Activated CD4-positive, alpha-beta memory T cell treated with anti-CD3 and anti-CD28 coated beads for 36 hours (primary cell): ENCODE measurements around the gene WDR91. TPM values are rescaled to one million over a fixed set of nuclear protein-coding genes. Genes with fewer than 3 reads are reported as not detected.
A peak's percentile ranks its signal among the peaks of the same experiment; 100 is the strongest.

Source experiments
- CTCF ChIA-PET: fragments of 350-600 bp; sonication (Branson Sonifier 250); formaldehyde crosslinking; loops from one replicate; lab custom pipeline; 2021; ENCODE audit warnings: antibody characterized with exemption, inconsistent platforms; lab: Charles Lee
- POLR2A ChIA-PET: fragments of 350-600 bp; sonication (Branson Sonifier 250); formaldehyde crosslinking; loops from one replicate; lab custom pipeline; 2021; ENCODE audit warnings: antibody characterized with exemption; lab: Charles Lee
- DNase-seq: peaks from one replicate; pipeline ENCODE4 v3.0.0-alpha.2; 2020
- H3K27ac Mint-ChIP-seq: one replicate; pipeline ENCODE4 v1.8.0; 2021; ENCODE audit warnings: mixed read lengths
- H3K27me3 Mint-ChIP-seq: one replicate; pipeline ENCODE4 v1.8.0; 2021; ENCODE audit warnings: mixed read lengths
- H3K36me3 Mint-ChIP-seq: one replicate; pipeline ENCODE4 v1.8.0; 2021; ENCODE audit warnings: mixed read lengths
- H3K4me1 Mint-ChIP-seq: one replicate; pipeline ENCODE4 v1.8.0; 2021; ENCODE audit warnings: low read depth, mixed read lengths
- H3K4me3 Mint-ChIP-seq: one replicate; pipeline ENCODE4 v1.8.0; 2021; ENCODE audit warnings: mild to moderate bottlenecking, mixed read lengths
- H3K9me3 Mint-ChIP-seq: one replicate; pipeline ENCODE4 v1.8.0; 2021; ENCODE audit warnings: mixed read lengths
- intact Hi-C: fragments of 100-400 bp; cut with micrococcal nuclease; formaldehyde crosslinking; loops from one replicate; pipeline ENCODE4 v1.15.1; 2023
- total RNA-seq, 2 experiments: library from RNA; stranded (reverse); gene quantifications; one replicate each; pipeline ENCODE4 v1.2.3, GENCODE V29; 2021

Gene WDR91
- total RNA-seq, 2 experiments from 2014 or later = 10.3 to 11.0 TPM

- POLR2A ChIA-PET = no interaction called here
- Mint-ChIP-seq H3K27me3 (no peaks in the 10 kb centered on the region), H3K4me3 (no peak overlapping the region), H3K9me3 (peaks cover 43% of the 10 kb centered on the region), H3K36me3 (peaks cover 72% of the 10 kb centered on the region), H3K4me1 (peaks cover 44% of the 10 kb centered on the region), H3K27ac (no peak overlapping the region)
- intact Hi-C loops = no loop called here
- CTCF ChIA-PET = no interaction called here
- DNase-seq = no peak
These were observed 56.6 kb downstream of the WDR91 start for GRCh38 chr7:135154734-135155133.

GRCh38 chr7:135152442-135152841 lies 58.9 kb downstream of the WDR91 start:
- Mint-ChIP-seq H3K27me3 (no peaks in the 10 kb centered on the region), H3K9me3 (peaks cover 43% of the 10 kb centered on the region), H3K36me3 (peaks cover 71% of the 10 kb centered on the region), H3K4me1 (peaks cover 48% of the 10 kb centered on the region), H3K27ac (no peak overlapping the region), H3K4me3 (no peak overlapping the region)
- ChIA-PET CTCF (no interaction called here), POLR2A (no interaction called here)
- intact Hi-C loops = no loop called here
- DNase-seq = no peak

- POLR2A ChIA-PET = interaction anchor here (1.1 kb wide), 1 partner anchor 19 kb away, joined by 4 read pairs; the partner anchor contains the start of gene CYREN
- no peak for DNase-seq
- Mint-ChIP-seq H3K36me3 (peaks cover 62% of the 10 kb centered on the region), H3K27ac (peak overlapping the region; percentile 4), H3K9me3 (peaks cover 34% of the 10 kb centered on the region), H3K4me3 (no peak overlapping the region), H3K27me3 (no peaks in the 10 kb centered on the region), H3K4me1 (peaks cover 55% of the 10 kb centered on the region)
- CTCF ChIA-PET = interaction anchor here (1.7 to 4.7 kb wide), 2 partner anchors 18 to 164 kb away, joined by 12 to 26 read pairs; partner anchors contain the start of genes AGBL3 and CYREN
- intact Hi-C loops = no loop called here
These were observed 59.8 kb downstream of the WDR91 start for GRCh38 chr7:135151533-135151932.

GRCh38 chr7:135151132-135151531 lies 60.2 kb downstream of the WDR91 start:
- intact Hi-C loops = no loop called here
- peaks cover 30% of the 10 kb centered on the region for H3K9me3 Mint-ChIP-seq
- H3K4me3 Mint-ChIP-seq = no peak overlapping the region
- H3K27ac Mint-ChIP-seq = peak overlapping the region; percentile 4
- ChIA-PET CTCF (interaction anchor here (0.8 to 4.7 kb wide), 3 partner anchors 7 to 164 kb away, joined by 3 to 26 read pairs (median 12); partner anchors contain the start of genes AGBL3 and CYREN), POLR2A (interaction anchor here (1.1 kb wide), 1 partner anchor 19 kb away, joined by 4 read pairs; the partner anchor contains the start of gene CYREN)
- no peaks in the 10 kb centered on the region for H3K27me3 Mint-ChIP-seq
- H3K4me1 Mint-ChIP-seq = peaks cover 59% of the 10 kb centered on the region
- H3K36me3 Mint-ChIP-seq = peaks cover 58% of the 10 kb centered on the region
- DNase-seq = no peak

- Mint-ChIP-seq H3K9me3 (peaks cover 21% of the 10 kb centered on the region), H3K36me3 (peaks cover 49% of the 10 kb centered on the region), H3K4me3 (peak overlapping the region; percentile 83), H3K4me1 (peaks cover 66% of the 10 kb centered on the region), H3K27me3 (no peaks in the 10 kb centered on the region), H3K27ac (peak overlapping the region; percentile 16)
- intact Hi-C loops = no loop called here
- ChIA-PET POLR2A (interaction anchor here (1.1 to 1.5 kb wide), 2 partner anchors 9 to 20 kb away, joined by 4 to 5 read pairs; partner anchors contain the start of gene CYREN), CTCF (interaction anchor here (0.8 to 6.9 kb wide), 4 partner anchors 8 to 163 kb away, joined by 3 to 65 read pairs (median 19); partner anchors contain the start of genes AGBL3 and CYREN)
- DNase-seq = no peak
These were observed 61.1 kb downstream of the WDR91 start for GRCh38 chr7:135150072-135150782.

GRCh38 chr7:135147899-135148721 lies 63.2 kb downstream of the WDR91 start, which contains the start of gene TMEM140:
TMEM140 (plus strand) TSS chr7:135148072; CDS start chr7:135164442, 16,370 bp downstream.
- peaks cover 60% of the 10 kb centered on the region for H3K4me1 Mint-ChIP-seq
- intact Hi-C loops = loop anchor here (1.0 to 5.0 kb wide), 11 partner anchors 12 to 829 kb away; partner anchors contain the start of genes AGBL3, AKR1B1, BPGM and MTPN
- peaks cover 4% of the 10 kb centered on the region for H3K9me3 Mint-ChIP-seq
- POLR2A ChIA-PET = interaction anchor here (1.1 to 2.4 kb wide), 10 partner anchors 10 to 501 kb away, joined by 3 to 32 read pairs (median 8); partner anchors contain the start of genes AGBL3, CYREN and WDR91
- CTCF ChIA-PET = interaction anchor here (1.0 to 6.9 kb wide), 6 partner anchors 9 to 515 kb away, joined by 3 to 65 read pairs (median 5); partner anchors contain the start of genes AGBL3, CYREN and STMP1
- DNase-seq = peak; percentile 73
- H3K36me3 Mint-ChIP-seq = peaks cover 31% of the 10 kb centered on the region
- peak within 1 kb of the TSS; percentile 95 for H3K27ac Mint-ChIP-seq
- no peaks in the 10 kb centered on the region for H3K27me3 Mint-ChIP-seq
- peak within 1 kb of the TSS; percentile 83 for H3K4me3 Mint-ChIP-seq

- Mint-ChIP-seq H3K4me1 (peaks cover 55% of the 10 kb centered on the region), H3K36me3 (peaks cover 25% of the 10 kb centered on the region), H3K9me3 (no peaks in the 10 kb centered on the region), H3K4me3 (peak overlapping the region; percentile 83), H3K27me3 (no peaks in the 10 kb centered on the region), H3K27ac (peak overlapping the region; percentile 95)
- CTCF ChIA-PET = interaction anchor here (1.0 to 6.9 kb wide), 6 partner anchors 10 to 515 kb away, joined by 3 to 65 read pairs (median 5); partner anchors contain the start of genes AGBL3, CYREN and STMP1
- intact Hi-C loops = loop anchor here (5.0 kb wide), 5 partner anchors 280 to 830 kb away; partner anchors contain the start of genes AKR1B1, MTPN, NUP205 and STMP1
- POLR2A ChIA-PET = interaction anchor here (1.1 to 2.4 kb wide), 10 partner anchors 11 to 500 kb away, joined by 3 to 32 read pairs (median 8); partner anchors contain the start of genes AGBL3, CYREN and WDR91
- DNase-seq = no peak
These were observed 63.9 kb downstream of the WDR91 start for GRCh38 chr7:135147341-135147898.

- H3K9me3 Mint-ChIP-seq = peaks cover 5% of the 10 kb centered on the region
- peaks cover 29% of the 10 kb centered on the region for H3K4me1 Mint-ChIP-seq
- no peak overlapping the region for H3K4me3 Mint-ChIP-seq
- DNase-seq = no peak
- intact Hi-C loops = no loop called here
- peaks cover 1% of the 10 kb centered on the region for H3K36me3 Mint-ChIP-seq
- no peak overlapping the region for H3K27ac Mint-ChIP-seq
- CTCF ChIA-PET = interaction anchor here (0.9 to 6.9 kb wide), 2 partner anchors 26 to 158 kb away, joined by 6 to 65 read pairs; partner anchors contain the start of genes AGBL3 and CYREN
- H3K27me3 Mint-ChIP-seq = no peaks in the 10 kb centered on the region
- POLR2A ChIA-PET = no interaction called here
These were observed 67.2 kb downstream of the WDR91 start for GRCh38 chr7:135143885-135144668.
